Osteocyte (in vitro differentiated cells): Measurements from ENCODE around the gene BAK1. TPM values are rescaled to one million over a fixed set of nuclear protein-coding genes. Genes with fewer than 3 reads are reported as not detected.
A peak's percentile ranks its signal among the peaks of the same experiment; 100 is the strongest.

ENCODE experiments used
- DNase-seq: peaks from one replicate; pipeline ENCODE4 v3.0.0; 2021; ENCODE audit warnings: mixed read lengths; ENCODE audit not compliant: unreplicated experiment; ENCODE audit errors: extremely low spot score
- H3K27ac Mint-ChIP-seq: one replicate; pipeline ENCODE4 v1.8.0; 2021; ENCODE audit warnings: mild to moderate bottlenecking, mixed read lengths; ENCODE audit not compliant: unreplicated experiment
- H3K27me3 Mint-ChIP-seq: one replicate; pipeline ENCODE4 v1.8.0; 2021; ENCODE audit warnings: mixed read lengths; ENCODE audit not compliant: unreplicated experiment
- H3K36me3 Mint-ChIP-seq: one replicate; pipeline ENCODE4 v1.8.0; 2021; ENCODE audit warnings: mixed read lengths; ENCODE audit not compliant: unreplicated experiment
- H3K4me1 Mint-ChIP-seq: one replicate; pipeline ENCODE4 v1.8.0; 2021; ENCODE audit warnings: mixed read lengths; ENCODE audit not compliant: unreplicated experiment
- H3K4me3 Mint-ChIP-seq: one replicate; pipeline ENCODE4 v1.8.0; 2021; ENCODE audit warnings: mild to moderate bottlenecking, moderate library complexity, mixed read lengths; ENCODE audit not compliant: unreplicated experiment
- H3K9me3 Mint-ChIP-seq: one replicate; pipeline ENCODE4 v1.8.0; 2021; ENCODE audit warnings: mixed read lengths; ENCODE audit not compliant: unreplicated experiment
- total RNA-seq: library from RNA; stranded (reverse); gene quantifications from 2 replicates; pipeline ENCODE4 v1.2.1, GENCODE V29; 2021
- TF ChIP-seq, protein P1 (sequence below): fragments of 200-600 bp; sonication (generic); IDR thresholded peaks from 2 replicates; pipeline ENCODE4 v1.5.0; 2021; ENCODE audit warnings: antibody characterized with exemption, mild to moderate bottlenecking, moderate library complexity

Gene BAK1
- total RNA-seq, 1 donor from 2014 or later, result 20.5 TPM

DNA sequence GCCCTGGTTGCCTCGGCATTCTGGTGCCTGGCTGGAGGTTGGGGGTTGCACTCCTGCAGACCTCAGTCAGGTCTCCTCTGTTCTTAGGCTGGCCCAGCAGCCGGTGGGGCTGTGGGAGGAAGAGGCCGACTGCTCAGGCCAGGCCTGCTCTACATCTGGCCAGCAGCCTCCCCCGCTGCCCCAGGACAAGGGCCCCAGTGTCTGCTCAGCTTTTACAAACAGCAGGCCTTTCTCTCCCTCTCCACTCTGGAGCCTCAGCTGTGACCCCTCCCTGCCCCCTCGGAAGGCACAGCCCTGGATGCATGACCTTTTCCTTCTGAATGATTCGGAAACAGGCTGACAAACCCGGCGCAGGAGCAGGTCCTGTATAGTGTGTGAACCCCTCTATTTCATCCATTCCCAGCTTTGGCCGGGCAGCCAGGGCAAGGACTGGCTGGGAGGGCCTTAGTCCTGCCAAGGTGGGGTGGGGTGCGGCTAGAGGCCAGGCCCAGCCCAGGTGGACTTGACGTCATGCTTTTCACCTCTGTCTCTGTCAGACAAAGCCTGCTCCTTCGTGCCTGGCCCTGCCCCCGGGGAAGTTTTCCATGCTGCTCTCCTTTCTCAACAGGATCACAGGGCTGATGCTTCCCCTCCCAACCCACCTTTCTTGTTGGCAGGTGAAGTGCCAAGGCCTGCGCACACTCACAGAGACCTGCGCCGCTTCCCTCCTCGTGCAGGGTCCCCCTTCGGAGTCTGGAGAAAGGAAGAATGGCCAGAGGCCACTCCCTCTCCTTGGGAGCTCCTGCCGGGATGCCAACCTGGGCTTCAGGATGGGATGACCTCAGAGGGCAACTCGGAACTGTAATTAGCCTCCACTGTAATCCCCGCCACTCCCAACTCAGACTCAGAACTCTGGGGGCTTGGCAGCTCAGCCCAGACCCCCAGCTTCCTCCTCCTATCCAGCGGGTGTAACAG, 31.0 kb upstream of the BAK1 start:
- H3K27me3 Mint-ChIP-seq, result no peaks in the 10 kb centered on the region
- H3K4me1 Mint-ChIP-seq, result peaks cover 39% of the 10 kb centered on the region
- H3K9me3 Mint-ChIP-seq, result no peaks in the 10 kb centered on the region
- TF ChIP-seq, protein P1, sequence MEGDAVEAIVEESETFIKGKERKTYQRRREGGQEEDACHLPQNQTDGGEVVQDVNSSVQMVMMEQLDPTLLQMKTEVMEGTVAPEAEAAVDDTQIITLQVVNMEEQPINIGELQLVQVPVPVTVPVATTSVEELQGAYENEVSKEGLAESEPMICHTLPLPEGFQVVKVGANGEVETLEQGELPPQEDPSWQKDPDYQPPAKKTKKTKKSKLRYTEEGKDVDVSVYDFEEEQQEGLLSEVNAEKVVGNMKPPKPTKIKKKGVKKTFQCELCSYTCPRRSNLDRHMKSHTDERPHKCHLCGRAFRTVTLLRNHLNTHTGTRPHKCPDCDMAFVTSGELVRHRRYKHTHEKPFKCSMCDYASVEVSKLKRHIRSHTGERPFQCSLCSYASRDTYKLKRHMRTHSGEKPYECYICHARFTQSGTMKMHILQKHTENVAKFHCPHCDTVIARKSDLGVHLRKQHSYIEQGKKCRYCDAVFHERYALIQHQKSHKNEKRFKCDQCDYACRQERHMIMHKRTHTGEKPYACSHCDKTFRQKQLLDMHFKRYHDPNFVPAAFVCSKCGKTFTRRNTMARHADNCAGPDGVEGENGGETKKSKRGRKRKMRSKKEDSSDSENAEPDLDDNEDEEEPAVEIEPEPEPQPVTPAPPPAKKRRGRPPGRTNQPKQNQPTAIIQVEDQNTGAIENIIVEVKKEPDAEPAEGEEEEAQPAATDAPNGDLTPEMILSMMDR, result no peak
- no peak for DNase-seq
- no peak overlapping the region for H3K4me3 Mint-ChIP-seq
- H3K36me3 Mint-ChIP-seq, result no peaks in the 10 kb centered on the region
- H3K27ac Mint-ChIP-seq, result peak overlapping the region; percentile 85

DNA sequence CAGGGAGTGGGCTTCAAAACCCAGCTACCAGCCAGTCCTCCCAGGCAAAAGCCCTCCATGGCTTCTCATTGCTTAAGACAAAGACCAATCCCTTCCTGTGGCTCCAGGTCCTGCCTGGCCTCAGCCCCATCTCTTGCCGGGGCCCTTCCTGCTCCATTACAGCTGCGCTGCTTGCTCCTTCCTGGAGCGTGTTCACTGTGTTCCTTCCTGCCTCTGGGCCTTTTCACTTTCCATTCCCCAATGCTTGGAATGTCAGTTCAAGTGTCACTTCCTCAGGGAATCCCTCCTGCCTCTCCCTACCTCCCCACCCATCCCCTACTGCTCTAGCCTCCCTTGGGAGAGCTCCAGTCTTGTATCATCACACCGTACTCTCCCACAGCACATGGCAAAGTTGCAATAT, 30.0 kb upstream of the BAK1 start:
- Mint-ChIP-seq H3K27me3 (no peaks in the 10 kb centered on the region), H3K36me3 (peaks cover 2% of the 10 kb centered on the region), H3K27ac (peak overlapping the region; percentile 85), H3K4me3 (peak overlapping the region; percentile 26), H3K4me1 (peaks cover 39% of the 10 kb centered on the region), H3K9me3 (peaks cover 3% of the 10 kb centered on the region)
- DNase-seq, result no peak
- TF ChIP-seq, protein P1, result no peak

DNA sequence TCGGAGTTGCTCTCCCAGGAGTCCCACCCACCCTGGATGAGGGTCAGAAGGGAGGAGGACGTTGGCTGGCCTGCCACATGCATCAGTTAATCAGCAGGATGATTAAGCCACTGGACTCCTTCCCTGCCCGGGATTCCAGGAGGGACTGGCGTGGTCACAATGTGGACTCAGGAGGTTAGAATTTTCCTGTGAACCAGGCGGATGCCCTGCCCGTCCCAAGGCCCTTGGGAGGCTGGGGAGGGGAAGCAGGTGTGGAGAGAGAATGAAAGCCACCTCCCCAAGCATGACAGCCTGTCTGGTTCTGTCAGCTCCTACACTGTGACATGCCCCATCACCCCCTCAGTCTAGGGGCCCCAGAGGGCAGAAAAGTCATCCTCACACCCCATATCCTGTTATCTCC, 29.5 kb upstream of the BAK1 start:
- H3K27ac Mint-ChIP-seq, result peak overlapping the region; percentile 85
- peaks cover 39% of the 10 kb centered on the region for H3K4me1 Mint-ChIP-seq
- TF ChIP-seq, protein P1, result no peak
- H3K27me3 Mint-ChIP-seq, result no peaks in the 10 kb centered on the region
- peaks cover 2% of the 10 kb centered on the region for H3K36me3 Mint-ChIP-seq
- H3K9me3 Mint-ChIP-seq, result peaks cover 8% of the 10 kb centered on the region
- no peak overlapping the region for H3K4me3 Mint-ChIP-seq
- no peak for DNase-seq

DNA sequence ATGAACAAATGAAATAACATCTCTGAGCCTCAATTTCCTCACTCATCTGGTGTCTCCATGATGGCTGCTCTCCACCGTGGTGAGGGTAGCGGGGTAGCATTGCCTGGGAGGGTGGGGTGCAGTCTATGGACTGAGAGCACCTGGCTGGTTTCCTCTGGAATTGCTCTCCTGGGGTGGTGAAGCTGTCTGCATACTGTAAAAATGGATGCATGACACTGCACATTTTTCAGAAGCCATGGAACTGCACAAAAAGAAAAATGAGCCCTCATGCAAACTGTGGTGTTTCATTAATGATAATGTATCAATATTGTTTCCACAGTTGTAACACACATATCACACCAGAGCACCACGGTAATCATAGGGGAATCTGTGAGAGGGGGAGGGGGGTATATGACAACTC, 28.9 kb upstream of the BAK1 start:
- TF ChIP-seq, protein P1, result no peak
- peaks cover 8% of the 10 kb centered on the region for H3K9me3 Mint-ChIP-seq
- peak overlapping the region; percentile 85 for H3K27ac Mint-ChIP-seq
- no peak overlapping the region for H3K4me3 Mint-ChIP-seq
- no peaks in the 10 kb centered on the region for H3K27me3 Mint-ChIP-seq
- H3K4me1 Mint-ChIP-seq, result peaks cover 38% of the 10 kb centered on the region
- H3K36me3 Mint-ChIP-seq, result peaks cover 2% of the 10 kb centered on the region
- no peak for DNase-seq

DNA sequence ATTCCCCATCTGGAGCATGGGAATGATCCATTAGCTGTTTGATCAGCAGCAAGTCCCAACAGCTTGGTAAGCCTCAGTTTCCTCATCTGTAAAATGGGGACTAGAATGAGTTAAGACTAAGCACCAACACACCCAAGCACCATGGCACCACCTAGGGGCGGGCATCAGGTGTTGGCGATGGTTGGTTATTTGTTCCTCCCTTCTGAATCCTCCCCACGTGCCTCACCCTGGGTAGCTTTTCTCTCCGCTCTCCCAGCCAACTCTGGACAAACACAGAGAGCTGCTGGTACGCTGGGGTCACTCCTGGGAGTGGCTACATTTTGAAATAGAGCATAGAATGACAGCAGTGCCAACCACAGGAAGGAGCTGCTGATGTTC, 27.7 kb upstream of the BAK1 start:
- peaks cover 27% of the 10 kb centered on the region for H3K4me1 Mint-ChIP-seq
- no peaks in the 10 kb centered on the region for H3K27me3 Mint-ChIP-seq
- TF ChIP-seq, protein P1, result peak; percentile 19
- no peak overlapping the region for H3K27ac Mint-ChIP-seq
- no peak overlapping the region for H3K4me3 Mint-ChIP-seq
- peaks cover 2% of the 10 kb centered on the region for H3K36me3 Mint-ChIP-seq
- no peak for DNase-seq
- H3K9me3 Mint-ChIP-seq, result peaks cover 8% of the 10 kb centered on the region
